GM18499 (cell line): Measurements from ENCODE around the gene ADAMTS15.

ENCODE experiments used
- ATAC-seq: cut with Tn5 transposase; IDR thresholded peaks from one replicate; pipeline ENCODE4 v1.9.1; 2021; ENCODE audit warnings: moderate number of reproducible peaks; ENCODE audit not compliant: insufficient read depth, unreplicated experiment

Gene ADAMTS15

GRCh38 chr11:130508913-130509312, 60.5 kb downstream of the ADAMTS15 start:
- ATAC-seq, result no peak

- no peak for ATAC-seq
Observed at GRCh38 chr11:130509942-130510341, 61.5 kb downstream of the ADAMTS15 start.

GRCh38 chr11:130510407-130511006, 62.1 kb downstream of the ADAMTS15 start:
- ATAC-seq, result no peak

- ATAC-seq, result no peak
Observed at GRCh38 chr11:130511765-130512164, 63.3 kb downstream of the ADAMTS15 start.

GRCh38 chr11:130512662-130513061, 64.2 kb downstream of the ADAMTS15 start:
- ATAC-seq, result no peak

- no peak for ATAC-seq
Observed at GRCh38 chr11:130513132-130513531, 64.7 kb downstream of the ADAMTS15 start.

- ATAC-seq, result no peak
Observed at GRCh38 chr11:130514316-130514715, 65.9 kb downstream of the ADAMTS15 start.

GRCh38 chr11:130514851-130515250, 66.4 kb downstream of the ADAMTS15 start:
- ATAC-seq, result no peak

- no peak for ATAC-seq
Observed at GRCh38 chr11:130515829-130516553, 67.5 kb downstream of the ADAMTS15 start.

GRCh38 chr11:130516554-130517505, 68.4 kb downstream of the ADAMTS15 start:
- ATAC-seq, result no peak

- ATAC-seq, result no peak
Observed at GRCh38 chr11:130518164-130518680, 69.8 kb downstream of the ADAMTS15 start.

- ATAC-seq, result no peak
Observed at GRCh38 chr11:130519128-130519932, 70.9 kb downstream of the ADAMTS15 start.

GRCh38 chr11:130520271-130520671, 71.8 kb downstream of the ADAMTS15 start:
- no peak for ATAC-seq

GRCh38 chr11:130522284-130522961, 74.0 kb downstream of the ADAMTS15 start:
- no peak for ATAC-seq

GRCh38 chr11:130523166-130523565, 74.7 kb downstream of the ADAMTS15 start:
- ATAC-seq, result no peak

GRCh38 chr11:130523609-130524008, 75.2 kb downstream of the ADAMTS15 start:
- no peak for ATAC-seq

GRCh38 chr11:130524132-130524790, 75.8 kb downstream of the ADAMTS15 start:
- ATAC-seq, result no peak

- no peak for ATAC-seq
Observed at GRCh38 chr11:130525307-130525706, 76.9 kb downstream of the ADAMTS15 start.
